Gastrocnemius medialis (tissue), 4 donors: ENCODE results near the gene CEP104. TPM values are rescaled to one million over a fixed set of nuclear protein-coding genes. Genes with fewer than 3 reads are reported as not detected.

Source experiments
- ATAC-seq, 2 donors: fragments of 150-250 bp; one replicate each; pipeline ENCODE4 v1.9.1; 2016
- DNase-seq, 2 donors: peaks; one replicate each; pipeline ENCODE4 v3.0.0-alpha.2; 2019
- H3K27ac ChIP-seq, 4 donors: fragments of 200-600 bp; sonication (generic); 1 replicate in 1 of 4; 2 replicates in 3 of 4; pipeline ENCODE4 v1.5.1; 2016 to 2018; ENCODE audit warnings: mild to moderate bottlenecking in 2 of 4, moderate library complexity in 1 of 4
- H3K27me3 ChIP-seq, 3 donors: fragments of 200-600 bp; sonication (generic) in 2 of 3; 1 replicate in 1 of 3; 2 replicates in 2 of 3; pipeline versions ENCODE4 v1.5.1 to v1.6.0; 2016 to 2019; ENCODE audit warnings: mild to moderate bottlenecking in 1 of 3, moderate library complexity in 1 of 3
- H3K36me3 ChIP-seq, 2 donors: fragments of 200-600 bp; sonication (generic) in 1 of 2; one replicate each; pipeline ENCODE4 v1.5.1; 2017 to 2018
- H3K4me1 ChIP-seq, 2 donors: fragments of 200-600 bp; sonication (generic) in 1 of 2; one replicate each; pipeline ENCODE4 v1.5.1; 2016 to 2017; ENCODE audit warnings: mild to moderate bottlenecking in 2 of 2
- H3K4me3 ChIP-seq, 4 donors: fragments of 200-600 bp; sonication (generic) in 3 of 4; 1 replicate in 1 of 4; 2 replicates in 3 of 4; pipeline ENCODE4 v1.5.1; 2016 to 2019; ENCODE audit warnings: mild to moderate bottlenecking in 2 of 4
- H3K9me3 ChIP-seq, 3 donors: fragments of 200-600 bp; sonication (generic) in 2 of 3; 1 replicate in 1 of 3; 2 replicates in 2 of 3; pipeline ENCODE4 v1.5.1; 2016 to 2019
- POLR2A ChIP-seq, 2 donors: fragments of 450-650 bp; IDR thresholded peaks; one replicate each; pipeline ENCODE4 v1.6.1; 2017; ENCODE audit warnings: antibody characterized with exemption in 2 of 2, mild to moderate bottlenecking in 2 of 2, moderate library complexity in 2 of 2
- in situ Hi-C, 4 donors: fragments of 200-750 bp; cut with MboI; loops; one replicate each; pipeline versions ENCODE4 v1.15.0 to v1.8.0; 2017; ENCODE audit warnings: low sequenced_read_pairs in 4 of 4
- intact Hi-C: fragments of 100-400 bp; cut with DNase I; formaldehyde crosslinking; loops from one replicate; pipeline ENCODE4 v1.15.1; 2023; ENCODE audit warnings: low total_unique reads
- total RNA-seq, 4 donors: library from RNA; depleted of rRNA; stranded (reverse); fragments of >200 nt; gene quantifications; one replicate each; pipeline versions ENCODE4 v1.1.0 to v1.2.3, GENCODE V29; 2016

Gene CEP104
- total RNA-seq, 4 donors from 2014 or later, result 16.6 to 39.0 (median 21.9) TPM

GRCh38 chr1:3762151-3762872 is 94.7 kb downstream of the CEP104 start:
- TF ChIP-seq POLR2A (IDR thresholded peaks at IDR 0.05), result no peak
- H3K27ac ChIP-seq, result no peak overlapping the region
- no peaks in the 10 kb centered on the region for H3K27me3 ChIP-seq
- peaks cover 0 to 3% of the 10 kb centered on the region in 2 donors for H3K4me1 ChIP-seq
- DNase-seq (no peak), ATAC-seq (no peak)
- no peak overlapping the region for H3K4me3 ChIP-seq
- no peaks in the 10 kb centered on the region for H3K9me3 ChIP-seq
- in situ Hi-C loops, result no loop called here
- intact Hi-C loops, result no loop called here
- H3K36me3 ChIP-seq, result no peaks in the 10 kb centered on the region

Other genes with a start within 250 kb of the CEP104 start
- gene MEGF6, start 245.7 kb downstream of the CEP104 start, total RNA-seq, result 1 to 10 TPM; 1.9 to 5.7 (median 4.9) TPM
- 10 to 100 TPM; 25.3 to 38.7 (median 30.0) TPM for gene TPRG1L, start 232.2 kb downstream of the CEP104 start, total RNA-seq
- gene WRAP73, start 207.1 kb downstream of the CEP104 start, total RNA-seq, result 10 to 100 TPM; 12.7 to 16.1 (median 14.2) TPM
- under 1 TPM in 1 of 4 donors, not detected in 3; 0.07 TPM for gene TP73, start 204.7 kb downstream of the CEP104 start, total RNA-seq
- under 1 TPM in 1 of 4 donors, not detected in 3; 0.09 TPM for gene CCDC27, start 104.8 kb downstream of the CEP104 start, total RNA-seq
- 1 to 10 TPM in 2 of 4 donors, not detected in 2; 1.4 to 3.7 TPM for gene SMIM1, start 84.5 kb downstream of the CEP104 start, total RNA-seq
- 10 to 100 TPM; 64.2 to 97.2 (median 89.9) TPM for gene LRRC47, start 60.7 kb downstream of the CEP104 start, total RNA-seq
- gene DFFB, start 265 bp upstream of the CEP104 start, total RNA-seq, result 1 to 10 TPM; 1.3 to 3.6 (median 3.1) TPM
- 10 to 100 TPM; 10.1 to 28.5 (median 13.5) TPM for gene C1orf174, start 43.1 kb upstream of the CEP104 start, total RNA-seq